Suprapubic skin (tissue), 4 donors: ENCODE data around the gene SETD2. TPM values are rescaled to one million over a fixed set of nuclear protein-coding genes. Genes with fewer than 3 reads are reported as not detected.
"Not testable (repeated sequence)": the region's sequence is repeated elsewhere in the genome, so short reads cannot be mapped to it uniquely, and the experiment has no call there.

Source experiments
- DNase-seq, 2 donors: peaks; one replicate each; pipeline ENCODE4 v3.0.0-alpha.2; 2019; ENCODE audit warnings: low spot score in 2 of 2
- H3K27ac ChIP-seq: fragments of 200-600 bp; sonication (generic); one replicate; pipeline ENCODE4 v1.5.1; 2019
- H3K27me3 ChIP-seq: fragments of 200-600 bp; sonication (generic); one replicate; pipeline ENCODE4 v1.5.1; 2019
- H3K36me3 ChIP-seq: fragments of 200-600 bp; sonication (generic); one replicate; pipeline ENCODE4 v1.5.1; 2019
- H3K4me1 ChIP-seq: fragments of 200-600 bp; sonication (generic); one replicate; pipeline ENCODE4 v1.5.1; 2019
- H3K4me3 ChIP-seq: fragments of 200-600 bp; sonication (generic); one replicate; pipeline ENCODE4 v1.5.1; 2019; ENCODE audit warnings: mild to moderate bottlenecking
- H3K9me3 ChIP-seq: fragments of 200-600 bp; sonication (generic); one replicate; pipeline ENCODE4 v1.5.1; 2019
- CTCF ChIP-seq, 2 donors: fragments of 200-600 bp in 1 of 2; fragments of 450-650 bp in 1 of 2; sonication (generic) in 1 of 2; IDR thresholded peaks; one replicate each; pipeline ENCODE4 v1.5.1; 2016 to 2019; ENCODE audit warnings: antibody characterized with exemption in 2 of 2, mild to moderate bottlenecking in 1 of 2, moderate library complexity in 1 of 2
- EP300 ChIP-seq: sonication (generic); formaldehyde crosslinking; IDR thresholded peaks from one replicate; pipeline ENCODE4 v1.6.1; 2017; ENCODE audit warnings: antibody characterized with exemption
- POLR2A ChIP-seq, 2 donors: fragments of 450-650 bp; IDR thresholded peaks; one replicate each; pipeline ENCODE4 v1.6.1; 2017; ENCODE audit warnings: antibody characterized with exemption in 2 of 2, mild to moderate bottlenecking in 2 of 2, moderate library complexity in 2 of 2
- POLR2AphosphoS5 ChIP-seq, 3 donors: sonication (generic); formaldehyde crosslinking; IDR thresholded peaks; one replicate each; pipeline ENCODE4 v1.6.1; 2017; ENCODE audit warnings: antibody characterized with exemption in 3 of 3
- WGBS: methylation state at CpG from one replicate; pipeline ENCODE4 v1.1.5; 2018; 5-methylcytosine and 5-hydroxymethylcytosine counted together
- total RNA-seq, 4 donors: library from RNA; depleted of rRNA; stranded (reverse); fragments of >200 nt; gene quantifications; one replicate each; pipeline ENCODE4 v1.1.0, GENCODE V29; 2016

The SETD2 gene
- total RNA-seq, 4 donors from 2014 or later = 41.4 to 78.6 (median 53.4) TPM

DNA sequence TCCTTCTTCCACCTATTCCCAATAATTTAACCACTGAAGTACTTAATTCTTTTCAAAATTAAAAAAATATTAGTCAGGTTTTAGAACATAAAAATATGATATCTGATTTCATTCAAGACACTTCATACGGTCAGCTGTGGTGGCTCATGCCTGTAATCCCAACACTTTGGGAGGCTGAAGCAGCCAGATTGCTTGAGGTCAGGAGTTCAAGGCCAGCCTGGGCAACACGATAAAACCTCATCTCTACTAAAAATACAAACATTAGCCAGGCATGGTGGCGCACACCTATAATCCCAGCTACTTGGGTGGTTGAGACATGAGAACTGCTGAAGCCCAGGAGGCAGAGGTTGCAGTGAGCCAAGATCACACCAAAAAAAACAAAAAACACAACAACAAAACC is 127.8 kb downstream of the SETD2 start:
- no peak for DNase-seq
- H3K27ac ChIP-seq = no peak overlapping the region
- no peak overlapping the region for H3K4me3 ChIP-seq
- no peaks in the 10 kb centered on the region for H3K9me3 ChIP-seq
- WGBS = 65% methylated on average over 3 of the region's 3 CpGs
- TF ChIP-seq POLR2AphosphoS5 (IDR thresholded peaks at IDR 0.05) (no peak), EP300 (no peak), POLR2A (IDR thresholded peaks at IDR 0.05) (no peak), CTCF (IDR thresholded peaks at IDR 0.05) (no peak)
- no peaks in the 10 kb centered on the region for H3K27me3 ChIP-seq
- peaks cover 70% of the 10 kb centered on the region for H3K36me3 ChIP-seq
- no peaks in the 10 kb centered on the region for H3K4me1 ChIP-seq

DNA sequence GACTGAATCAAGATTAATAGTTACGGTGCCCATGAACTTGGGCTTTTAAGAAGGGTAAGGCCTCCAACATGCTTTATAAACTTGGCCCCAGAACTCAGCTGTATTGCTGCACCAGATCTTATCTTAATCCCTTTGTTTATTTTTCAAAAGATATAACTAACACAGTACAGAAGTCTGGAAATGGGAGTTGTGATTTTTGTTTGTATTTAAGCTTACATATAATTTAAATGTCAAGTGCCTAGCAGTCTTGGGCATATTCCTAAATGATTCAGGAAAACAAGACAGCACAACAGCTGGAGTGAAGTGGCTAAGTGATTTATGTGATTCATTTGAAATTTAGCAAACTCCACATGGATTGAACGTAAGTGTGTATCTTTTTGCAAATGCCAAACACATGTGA is 128.3 kb downstream of the SETD2 start:
- no peaks in the 10 kb centered on the region for H3K4me1 ChIP-seq
- WGBS = 68% methylated on average over 2 of the region's 2 CpGs
- no peak overlapping the region for H3K27ac ChIP-seq
- H3K27me3 ChIP-seq = no peaks in the 10 kb centered on the region
- TF ChIP-seq CTCF (IDR thresholded peaks at IDR 0.05) = no peak
- no peak for TF ChIP-seq EP300
- TF ChIP-seq POLR2AphosphoS5 (IDR thresholded peaks at IDR 0.05) = no peak
- no peak for TF ChIP-seq POLR2A (IDR thresholded peaks at IDR 0.05)
- peaks cover 65% of the 10 kb centered on the region for H3K36me3 ChIP-seq
- no peak for DNase-seq
- no peaks in the 10 kb centered on the region for H3K9me3 ChIP-seq
- no peak overlapping the region for H3K4me3 ChIP-seq

DNA sequence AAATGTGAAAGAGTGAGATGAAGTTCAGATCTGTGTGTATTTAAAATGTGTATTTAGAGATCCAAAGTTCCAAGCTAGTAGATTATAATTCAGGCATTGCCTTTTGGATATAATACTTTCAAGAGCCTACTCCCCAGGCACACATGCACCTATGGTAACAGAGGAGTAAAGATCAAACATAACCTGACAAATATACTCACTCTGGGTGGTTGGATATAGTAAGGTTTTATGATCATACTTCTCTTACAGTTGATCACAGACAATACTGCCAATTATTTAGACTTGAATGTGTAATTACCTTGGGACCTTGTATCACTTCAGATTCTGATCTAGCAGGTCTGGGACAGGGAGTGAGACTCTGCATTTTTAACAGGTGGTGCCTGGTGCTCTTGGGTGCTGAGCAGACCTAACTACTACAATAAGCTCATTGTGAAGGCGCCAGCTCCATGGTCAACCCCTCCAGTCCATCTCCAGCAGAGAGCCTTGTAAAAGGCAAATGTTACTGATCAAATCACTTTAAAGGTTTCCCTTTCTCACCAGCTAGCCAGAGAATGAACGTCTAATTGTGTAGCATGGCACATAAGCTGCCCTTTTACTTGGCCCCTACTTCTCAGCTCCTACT is 128.9 kb downstream of the SETD2 start:
- H3K36me3 ChIP-seq = peaks cover 58% of the 10 kb centered on the region
- no peak overlapping the region for H3K27ac ChIP-seq
- no peak for DNase-seq
- no peaks in the 10 kb centered on the region for H3K27me3 ChIP-seq
- H3K9me3 ChIP-seq = no peaks in the 10 kb centered on the region
- no peak overlapping the region for H3K4me3 ChIP-seq
- TF ChIP-seq POLR2AphosphoS5 (IDR thresholded peaks at IDR 0.05) (no peak), CTCF (IDR thresholded peaks at IDR 0.05) (no peak), EP300 (no peak), POLR2A (IDR thresholded peaks at IDR 0.05) (no peak)
- H3K4me1 ChIP-seq = no peaks in the 10 kb centered on the region
- WGBS = 73% methylated on average over 2 of the region's 2 CpGs

DNA sequence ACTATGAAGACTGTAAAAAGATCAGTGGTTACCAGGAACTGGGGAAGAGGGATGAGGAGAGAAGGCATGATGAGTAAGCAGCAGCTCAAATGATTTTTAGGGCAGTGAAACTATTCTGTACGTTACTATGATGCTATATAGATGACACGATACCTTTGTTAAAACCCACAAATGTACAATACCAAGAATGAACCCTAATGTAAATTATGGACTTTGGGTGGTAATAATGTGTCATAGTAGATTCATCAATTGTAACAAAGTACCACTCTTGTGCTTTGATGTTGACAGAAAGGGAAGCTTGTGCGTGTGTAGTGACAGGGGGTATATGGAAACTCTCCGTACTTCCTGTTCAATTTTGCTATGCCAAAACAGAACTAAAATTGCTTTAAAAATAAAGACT is 132.9 kb downstream of the SETD2 start:
- H3K27me3 ChIP-seq, H3K9me3 ChIP-seq, DNase-seq, H3K4me3 ChIP-seq, H3K27ac ChIP-seq, H3K4me1 ChIP-seq: not testable (repeated sequence)
- 78% methylated on average over 4 of the region's 4 CpGs for WGBS
- H3K36me3 ChIP-seq = peaks cover 31% of the 10 kb centered on the region

GRCh38 chr3:47028667-47029066 is 135.2 kb downstream of the SETD2 start:
- TF ChIP-seq EP300 = no peak
- no peak for TF ChIP-seq POLR2A (IDR thresholded peaks at IDR 0.05)
- no peak for TF ChIP-seq POLR2AphosphoS5 (IDR thresholded peaks at IDR 0.05)
- TF ChIP-seq CTCF (IDR thresholded peaks at IDR 0.05) = no peak
- DNase-seq = no peak
- Histone ChIP-seq H3K4me3 (no peak overlapping the region), H3K9me3 (no peaks in the 10 kb centered on the region), H3K36me3 (peaks cover 7% of the 10 kb centered on the region), H3K27ac (no peak overlapping the region), H3K4me1 (no peaks in the 10 kb centered on the region), H3K27me3 (no peaks in the 10 kb centered on the region)
- 96% methylated on average over 1 of the region's 1 CpG for WGBS

DNA sequence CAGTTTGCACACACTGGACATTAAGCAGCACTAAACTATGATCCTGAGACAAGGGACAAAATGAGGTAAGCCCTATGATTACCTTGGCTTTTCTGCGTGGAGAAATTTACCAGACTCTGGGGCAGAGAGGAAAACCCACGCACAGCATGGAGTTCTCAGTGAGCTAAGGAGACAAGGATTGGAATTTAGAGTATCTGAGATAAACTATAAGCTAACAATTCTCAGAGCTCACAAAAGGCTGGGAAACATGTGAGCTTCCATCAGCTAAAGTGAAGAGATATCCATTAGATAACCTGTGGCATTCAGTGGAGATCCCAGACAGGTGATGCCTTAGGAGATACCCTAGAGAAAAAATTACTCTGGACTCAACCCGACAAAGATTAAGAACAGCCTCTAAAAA is 135.8 kb downstream of the SETD2 start:
- peaks cover 6% of the 10 kb centered on the region for H3K36me3 ChIP-seq
- H3K4me1 ChIP-seq = no peaks in the 10 kb centered on the region
- no peak for DNase-seq
- 89% methylated on average over 3 of the region's 3 CpGs for WGBS
- H3K4me3 ChIP-seq = no peak overlapping the region
- no peaks in the 10 kb centered on the region for H3K9me3 ChIP-seq
- H3K27ac ChIP-seq = no peak overlapping the region
- no peaks in the 10 kb centered on the region for H3K27me3 ChIP-seq
- TF ChIP-seq POLR2A (IDR thresholded peaks at IDR 0.05) = no peak
- TF ChIP-seq CTCF (IDR thresholded peaks at IDR 0.05) = no peak
- TF ChIP-seq POLR2AphosphoS5 (IDR thresholded peaks at IDR 0.05) = no peak
- no peak for TF ChIP-seq EP300

GRCh38 chr3:47026432-47026831 is 137.5 kb downstream of the SETD2 start:
- not testable (repeated sequence) for H3K27me3 ChIP-seq, H3K9me3 ChIP-seq, H3K4me3 ChIP-seq, H3K4me1 ChIP-seq, H3K36me3 ChIP-seq, DNase-seq, H3K27ac ChIP-seq
- 95% methylated on average over 1 of the region's 1 CpG for WGBS
